Mucosa of gallbladder (tissue), 1 donor: ENCODE measurements around the gene MRE11. TPM values are rescaled to one million over a fixed set of nuclear protein-coding genes. Genes with fewer than 3 reads are reported as not detected.

Experiments
- DNase-seq: peaks from one replicate; pipeline ENCODE4 v3.0.0-alpha.2; 2020; ENCODE audit warnings: low spot score
- total RNA-seq: library from RNA; stranded (reverse); gene quantifications from one replicate; pipeline ENCODE4 v1.2.1, GENCODE V29; 2021
- donor health status: DM: no; HTN: no; CAD: no.

MRE11 gene
- 14.8 TPM for total RNA-seq

GRCh38 chr11:94493281-94494125 lies at the start of gene MRE11, which contains the start of gene ANKRD49:
MRE11 (minus strand) TSS chr11:94493844; CDS start chr11:94492801, 1,043 bp downstream.
ANKRD49 (plus strand) TSS chr11:94493984; CDS start chr11:94496694, 2,710 bp downstream.
- peak; percentile 99 for DNase-seq

DNA sequence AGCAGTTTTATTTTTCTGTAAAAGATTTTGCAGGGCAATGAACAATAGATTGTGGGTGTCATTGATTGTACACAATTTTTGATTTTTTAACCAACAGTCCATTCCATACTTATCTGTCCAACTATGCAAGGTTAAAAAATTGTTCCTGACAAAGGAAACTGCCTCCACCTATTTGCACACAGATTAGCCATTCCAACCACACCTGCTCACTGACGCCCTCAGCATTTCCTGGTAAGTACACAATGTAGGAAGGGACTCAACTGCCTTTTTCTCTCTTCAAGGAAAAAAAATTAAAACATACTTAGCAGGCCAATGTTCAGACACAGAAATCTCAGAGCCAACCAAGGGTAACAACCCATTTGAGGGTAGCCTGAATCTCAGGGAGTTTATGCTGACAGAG lies 45.8 kb upstream of the MRE11 start:
- peak; percentile 44 for DNase-seq

DNA sequence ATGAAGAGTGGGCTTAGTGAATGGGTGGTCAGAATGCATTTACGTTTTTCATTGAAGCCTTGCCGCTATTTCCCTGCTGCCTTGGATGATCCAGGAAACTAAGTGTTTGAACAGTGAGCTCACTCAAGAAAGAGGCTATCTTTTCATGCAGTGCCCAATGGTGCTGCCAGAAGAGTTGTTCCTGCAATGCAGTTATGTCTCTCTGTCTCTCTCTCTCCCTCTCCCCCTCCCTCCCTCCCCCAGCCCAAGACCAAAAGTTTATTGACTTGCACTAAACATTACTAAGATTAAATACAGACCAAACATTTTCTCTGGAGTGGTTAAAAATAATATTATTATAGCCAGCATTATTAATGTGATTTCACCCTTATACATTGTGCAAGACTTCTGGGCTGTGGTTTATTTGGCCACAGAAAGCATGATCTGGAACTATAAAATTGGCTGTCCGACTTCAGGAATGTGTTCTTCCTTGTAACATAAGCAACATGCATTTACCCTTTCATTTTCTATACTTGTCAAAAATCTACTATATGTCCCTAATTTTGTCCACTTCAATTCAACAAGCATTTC lies 43.5 kb upstream of the MRE11 start:
- DNase-seq = no peak

DNA sequence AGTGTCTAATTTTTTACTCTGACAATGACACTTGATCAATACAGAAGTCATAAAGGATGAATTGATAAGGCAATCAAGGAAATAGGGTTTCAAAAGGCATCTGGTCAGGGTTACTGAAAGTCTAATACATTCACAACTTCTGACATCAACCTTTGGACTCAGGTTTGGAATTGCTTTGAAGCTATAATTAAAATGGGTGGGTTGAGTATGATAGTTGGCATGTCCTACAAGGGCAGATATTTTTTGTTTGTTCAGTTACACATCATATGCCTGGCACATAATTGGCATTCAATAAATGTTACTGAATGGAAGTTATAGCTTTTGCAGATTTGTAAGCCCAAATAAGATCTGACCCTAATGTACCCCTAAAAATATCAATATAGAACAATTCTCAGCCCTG lies 42.7 kb upstream of the MRE11 start:
- DNase-seq = no peak

DNA sequence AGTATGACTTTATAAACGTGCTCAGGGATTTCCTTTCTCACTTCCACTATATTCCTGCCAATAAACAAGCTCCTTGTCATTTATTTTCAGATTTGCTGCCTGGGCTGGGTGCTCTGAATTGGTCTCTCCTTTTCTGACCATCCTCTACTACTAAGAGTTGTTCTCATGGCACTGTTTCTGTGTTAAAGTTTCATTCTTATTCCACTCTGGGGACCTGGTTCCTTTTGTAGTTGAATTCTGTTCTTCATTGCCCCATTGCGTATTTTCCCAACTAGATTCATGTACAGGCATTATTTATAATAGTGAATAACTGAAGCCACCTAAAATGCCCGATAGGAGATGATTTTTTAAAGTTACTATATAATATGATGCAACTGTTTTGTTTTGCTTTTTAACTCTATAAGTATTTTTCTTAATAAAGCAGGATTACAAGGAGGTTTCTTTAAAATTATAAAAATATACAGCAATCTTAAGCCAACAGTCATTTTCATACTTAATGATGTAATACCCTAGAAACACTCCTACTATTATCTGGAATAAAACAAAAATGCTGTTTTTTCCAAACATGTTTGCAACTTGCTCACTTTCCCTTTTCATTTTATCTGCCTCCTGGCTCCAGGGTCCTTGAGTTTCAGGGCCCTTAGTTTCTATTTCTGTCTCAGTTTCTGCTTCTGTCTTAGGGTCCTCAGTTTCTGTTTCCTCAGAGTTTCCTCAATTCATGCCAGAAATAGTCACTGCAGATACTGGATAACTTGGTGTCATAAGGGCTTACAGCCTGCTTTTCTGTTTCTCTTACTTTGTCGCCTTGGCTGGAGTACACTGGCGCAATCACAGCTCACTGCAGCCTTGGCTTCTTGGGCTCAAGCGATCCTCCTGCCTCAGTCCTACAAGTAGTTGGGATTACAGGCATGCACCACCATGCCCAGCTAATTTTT lies 40.3 kb upstream of the MRE11 start:
- no peak for DNase-seq

- DNase-seq = no peak
Observed at GRCh38 chr11:94533206-94533605, 39.6 kb upstream of the MRE11 start.

DNA sequence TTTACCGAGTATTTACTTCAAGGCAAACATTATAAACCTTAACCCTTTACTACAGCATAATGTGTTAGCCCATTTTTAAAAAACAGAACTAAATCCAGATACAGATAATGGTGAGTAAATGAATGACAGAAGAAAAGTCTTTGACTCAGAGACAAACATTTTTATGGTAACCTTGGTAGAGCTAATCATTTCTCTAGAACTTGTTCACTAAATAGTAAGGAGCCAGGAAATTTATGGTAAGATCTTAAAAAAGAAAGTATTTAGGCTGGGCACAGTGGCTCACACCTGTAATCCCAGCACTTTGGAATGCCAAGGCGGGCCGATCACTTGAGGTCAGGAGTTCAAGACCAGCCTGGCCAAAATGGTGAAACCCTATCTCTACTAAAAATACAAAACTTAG lies 38.6 kb upstream of the MRE11 start:
- DNase-seq = no peak

DNA sequence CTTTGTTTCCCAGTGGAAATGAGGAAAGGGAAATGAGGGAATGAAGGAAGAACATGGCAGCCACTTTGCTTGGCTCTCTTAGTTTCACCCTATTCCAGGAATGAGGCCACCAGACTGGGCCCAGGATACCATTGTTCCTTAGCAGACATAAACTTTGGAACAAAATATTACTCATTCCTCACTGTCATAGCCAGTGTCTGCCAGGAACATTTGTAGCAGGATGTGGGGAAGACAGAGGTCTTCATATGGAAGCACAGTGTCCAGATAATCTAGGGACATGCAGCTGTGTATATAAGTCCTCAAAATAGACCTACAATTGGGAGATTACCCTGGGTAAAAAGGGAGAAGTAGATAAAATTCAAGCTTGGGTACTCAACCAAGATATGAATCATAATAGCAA lies 34.9 kb upstream of the MRE11 start:
- no peak for DNase-seq

- DNase-seq = no peak
Observed at GRCh38 chr11:94526645-94527438, 33.2 kb upstream of the MRE11 start.

DNA sequence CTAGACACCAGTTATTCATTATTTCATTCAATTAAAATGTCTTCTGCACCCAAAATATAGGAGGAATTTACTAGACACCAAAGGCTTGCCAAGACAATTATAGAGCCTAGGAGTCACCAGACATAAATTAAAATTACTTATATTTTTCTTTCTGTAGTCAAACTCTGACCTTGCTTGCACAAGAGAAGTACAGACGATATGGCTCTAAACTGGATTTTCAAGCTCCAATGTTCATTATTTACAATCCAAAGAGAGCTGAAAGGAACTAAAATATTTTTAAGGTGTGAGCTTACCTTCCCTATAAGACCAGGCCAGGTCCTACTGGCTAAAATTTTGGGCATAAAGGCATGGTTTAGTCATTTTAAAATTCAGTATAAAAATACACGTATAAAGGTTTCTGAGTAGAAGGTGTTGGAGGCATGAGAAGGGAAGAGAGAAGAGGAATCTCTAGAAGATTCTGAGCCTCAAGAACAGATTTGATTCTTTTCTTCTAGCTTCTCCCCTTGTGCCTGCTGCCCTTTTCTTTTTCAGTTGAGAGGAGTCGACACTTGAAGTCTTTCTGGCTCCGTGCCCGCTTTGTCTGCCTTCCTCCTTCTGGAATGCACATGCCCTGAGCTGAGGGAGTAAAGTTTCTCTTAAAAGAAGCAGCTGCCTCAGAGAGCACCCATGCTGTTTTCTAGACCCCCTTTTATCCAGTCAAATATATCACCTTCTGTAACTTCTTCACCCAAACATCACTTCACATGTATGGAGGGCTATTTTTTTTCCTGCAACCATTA lies 32.1 kb upstream of the MRE11 start:
- DNase-seq = peak; percentile 87

GRCh38 chr11:94524341-94524740 lies 30.7 kb upstream of the MRE11 start:
- no peak for DNase-seq

- DNase-seq = no peak
Observed at GRCh38 chr11:94521684-94522083, 28.0 kb upstream of the MRE11 start.

DNA sequence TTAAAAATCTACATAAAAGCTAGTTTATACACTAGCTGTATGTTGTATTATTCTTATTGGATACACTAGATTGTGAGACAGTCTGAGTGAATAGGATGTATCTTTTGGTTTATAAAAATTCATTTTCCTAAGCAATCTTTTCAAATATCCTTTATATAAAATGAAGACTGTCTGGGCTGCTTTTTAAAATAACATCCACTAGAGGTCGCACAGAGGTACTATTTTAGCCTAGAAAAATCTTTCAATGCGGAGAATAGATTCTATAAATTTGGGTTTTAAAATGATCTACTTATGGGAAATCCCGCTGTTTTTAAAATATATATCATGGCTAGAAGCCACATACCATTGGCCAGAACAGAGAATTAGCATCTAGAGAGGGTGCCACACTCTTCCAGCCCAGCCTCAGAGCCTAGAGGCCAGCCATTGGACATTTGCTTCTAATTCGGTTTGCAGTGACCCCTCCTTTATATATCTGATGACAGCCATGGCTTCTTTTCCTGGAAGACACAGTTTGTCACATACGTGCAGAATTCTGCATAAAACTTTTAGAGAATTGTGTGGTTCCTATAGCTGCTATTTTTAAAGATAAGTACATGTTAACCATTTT lies 25.9 kb upstream of the MRE11 start:
- DNase-seq = no peak

- no peak for DNase-seq
Observed at GRCh38 chr11:94518300-94518699, 24.7 kb upstream of the MRE11 start.

DNA sequence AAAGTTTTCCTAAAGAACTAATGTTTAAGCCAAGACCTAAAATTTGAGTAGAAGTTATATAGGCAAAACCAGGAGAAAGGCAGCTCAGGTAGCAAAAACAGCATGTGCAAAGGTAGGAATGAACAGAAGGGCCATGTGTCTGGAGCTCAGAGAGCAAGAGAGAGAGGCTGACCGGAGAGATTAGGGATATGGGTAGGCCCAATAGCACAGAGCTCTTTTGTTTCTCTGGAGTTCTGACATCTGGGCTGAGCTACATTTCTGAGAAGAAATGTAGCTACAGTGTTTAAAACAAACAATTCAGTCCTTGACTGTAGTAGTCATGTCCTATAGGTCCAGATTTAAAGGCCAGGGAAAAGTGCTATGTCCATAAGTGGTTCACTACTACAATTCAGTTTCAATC lies 23.1 kb upstream of the MRE11 start:
- DNase-seq = no peak

DNA sequence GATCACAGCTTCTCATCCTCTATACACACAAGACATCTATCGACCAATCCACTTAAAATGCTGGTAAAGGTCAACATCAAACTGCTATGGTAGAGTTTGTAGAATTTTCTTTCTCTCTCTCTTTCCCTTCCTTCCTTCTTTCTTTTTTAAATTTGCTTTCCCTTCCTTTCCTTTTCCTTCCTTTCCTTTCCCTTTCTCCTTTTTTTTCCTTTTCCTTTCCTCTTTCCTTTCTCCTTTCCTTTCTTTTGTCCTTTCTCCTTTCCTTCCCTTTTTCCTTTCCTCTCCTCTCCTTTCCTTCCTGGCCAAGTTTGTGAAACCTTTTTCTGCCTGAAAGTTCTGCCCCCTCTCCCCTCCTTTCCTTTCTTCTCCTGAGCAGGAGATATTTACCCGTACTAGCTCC lies 21.8 kb upstream of the MRE11 start:
- DNase-seq = no peak

- no peak for DNase-seq
Observed at GRCh38 chr11:94513091-94513490, 19.4 kb upstream of the MRE11 start.

DNA sequence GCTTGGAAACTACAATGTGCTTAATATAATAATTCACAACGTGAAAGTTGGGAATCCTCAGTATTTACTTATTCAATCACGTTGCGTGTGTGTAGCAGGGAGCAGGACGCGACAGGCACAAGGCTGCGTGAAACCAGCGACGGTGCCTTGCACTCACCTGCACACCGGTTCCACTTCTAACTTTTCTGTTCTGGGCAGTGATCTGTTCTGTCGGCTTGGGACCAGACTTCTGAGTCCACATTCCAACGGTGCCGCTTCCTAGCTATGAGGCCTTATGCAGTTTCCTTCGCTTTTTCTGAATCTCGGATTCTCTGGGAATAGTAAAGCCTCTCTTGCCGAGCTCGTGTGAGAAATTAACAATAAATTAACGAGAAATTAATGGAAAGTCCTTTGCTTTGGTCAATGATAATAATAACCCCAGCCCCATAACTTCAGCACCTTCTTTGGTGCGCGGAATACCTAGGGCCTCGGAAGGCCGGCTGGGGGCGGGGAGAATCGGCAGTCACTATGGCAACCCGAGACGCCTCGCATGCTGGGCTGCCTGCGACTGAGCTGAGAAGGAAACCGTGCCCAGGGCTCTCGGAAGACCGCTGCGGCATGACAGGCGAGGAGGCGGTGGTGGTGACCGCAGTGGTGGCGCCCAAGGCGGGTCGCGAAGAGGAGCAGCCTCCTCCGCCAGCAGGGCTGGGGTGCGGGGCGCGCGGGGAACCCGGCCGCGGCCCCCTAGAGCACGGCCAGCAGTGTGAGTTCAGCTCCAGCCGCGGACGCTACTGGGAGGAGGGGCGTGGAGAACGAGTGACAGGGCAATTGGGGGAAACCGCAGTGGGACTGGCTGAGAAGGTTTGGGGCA lies 18.5 kb upstream of the MRE11 start, which contains the start of gene C11orf97:
TSS of gene C11orf97 (plus strand) at position 530 of the 850 bp plus-strand sequence. CDS start at position 598, 68 bp downstream.
- peak; percentile 61 for DNase-seq

GRCh38 chr11:94507485-94507884 lies 13.8 kb upstream of the MRE11 start:
- DNase-seq = no peak
